IMR-90 (cell line): ENCODE measurements around the gene IL34. TPM values are rescaled to one million over a fixed set of nuclear protein-coding genes. Genes with fewer than 3 reads are reported as not detected.

ENCODE experiments used
- ATAC-seq: fragments of 200-7000 bp; cut with Tn5 transposase; 2 replicates; pipeline ENCODE4 v1.9.1; 2020; ENCODE audit warnings: low read depth, mild to moderate bottlenecking, moderate library complexity
- BruUV-seq: library from RNA; stranded (reverse); fragments of 400-500 nt; replicated peaks from 2 replicates; lab custom pipeline; 2021; lab: Mats Ljungman, UMichigan
- CTCF ChIA-PET: fragments of 300-600 bp; formaldehyde crosslinking; extraction: SDS; loops from one replicate; lab custom pipeline; 2021; ENCODE audit warnings: antibody characterized with exemption; lab: Yijun Ruan, JAX
- POLR2A ChIA-PET: fragments of 300-600 bp; sonication (Branson Sonifier 250); formaldehyde crosslinking; loops from one replicate; lab custom pipeline; 2022; ENCODE audit warnings: antibody characterized with exemption; ENCODE audit not compliant: unreplicated experiment; lab: Charles Lee
- DNase-seq: peaks from one replicate; pipeline ENCODE4 v3.0.0; 2013
- H2AFZ ChIP-seq: replicated peaks from 2 replicates; pipeline ENCODE3; 2013; ENCODE audit warnings: low read length, mild to moderate bottlenecking; ENCODE audit not compliant: poor library complexity
- H2AK5ac ChIP-seq: 2 replicates; pipeline ENCODE4 v1.6.1; 2013; ENCODE audit warnings: low read depth, low read length, inconsistent platforms
- H2AK9ac ChIP-seq: replicated peaks from 2 replicates; pipeline ENCODE3; 2013; ENCODE audit warnings: mild to moderate bottlenecking, low read depth, low read length, moderate library complexity; ENCODE audit not compliant: poor library complexity
- H2BK120ac ChIP-seq: 2 replicates; pipeline ENCODE4 v1.6.1; 2013; ENCODE audit warnings: low read depth, low read length, inconsistent platforms
- H2BK15ac ChIP-seq: 3 replicates; pipeline ENCODE4 v1.6.1; 2013; ENCODE audit warnings: low read depth, low read length, inconsistent platforms
- H2BK20ac ChIP-seq: 2 replicates; pipeline ENCODE4 v1.6.1; 2013; ENCODE audit warnings: low read depth, mild to moderate bottlenecking, inconsistent platforms, low read length, moderate library complexity
- H2BK5ac ChIP-seq: 2 replicates; pipeline ENCODE4 v1.6.1; 2013; ENCODE audit warnings: mild to moderate bottlenecking, low read depth, low read length, inconsistent platforms; ENCODE audit not compliant: poor library complexity, severe bottlenecking
- H3K14ac ChIP-seq: replicated peaks from 2 replicates; pipeline ENCODE4 v1.6.1; 2013; ENCODE audit warnings: low read depth, low read length, inconsistent platforms
- H3K18ac ChIP-seq: 2 replicates; pipeline ENCODE4 v1.6.1; 2013; ENCODE audit warnings: low read depth, low read length, control low read depth
- H3K23ac ChIP-seq: 2 replicates; pipeline ENCODE4 v1.6.1; 2013; ENCODE audit warnings: low read depth, low read length, inconsistent platforms
- H3K27ac ChIP-seq: 2 replicates; pipeline ENCODE4 v1.5.1; 2013; ENCODE audit warnings: mild to moderate bottlenecking, control low read depth, low read length; ENCODE audit not compliant: insufficient read depth
- H3K27me3 ChIP-seq: 2 replicates; pipeline ENCODE4 v1.6.1; 2013; ENCODE audit warnings: low read length; ENCODE audit not compliant: control insufficient read depth, insufficient read depth
- H3K36me3 ChIP-seq: 2 replicates; pipeline ENCODE4 v1.6.1; 2013; ENCODE audit warnings: low read length, mixed read lengths; ENCODE audit not compliant: control insufficient read depth, insufficient read depth
- H3K4ac ChIP-seq: 2 replicates; pipeline ENCODE4 v1.6.1; 2013; ENCODE audit warnings: low read depth, low read length, inconsistent platforms
- H3K4me1 ChIP-seq: 2 replicates; pipeline ENCODE4 v1.6.1; 2013; ENCODE audit warnings: low read length, mixed read lengths; ENCODE audit not compliant: control insufficient read depth, insufficient read depth
- H3K4me2 ChIP-seq: 2 replicates; pipeline ENCODE4 v1.6.1; 2013; ENCODE audit warnings: low read depth, mild to moderate bottlenecking, control low read depth, low read length, moderate library complexity
- H3K4me3 ChIP-seq: 2 replicates; pipeline ENCODE4 v1.5.1; 2013; ENCODE audit warnings: low read depth, mild to moderate bottlenecking, control low read depth, low read length, moderate library complexity; ENCODE audit not compliant: insufficient read depth
- H3K56ac ChIP-seq: 2 replicates; pipeline ENCODE4 v1.6.1; 2013; ENCODE audit warnings: low read length, inconsistent platforms; ENCODE audit not compliant: insufficient read depth; ENCODE audit errors: extremely low read depth
- H3K79me1 ChIP-seq, 2 experiments: 2 replicates each; pipeline ENCODE4 v1.6.1; 2013; ENCODE audit warnings: low read length in 2 of 2, inconsistent platforms in 1 of 2, low read depth in 1 of 2
- H3K9ac ChIP-seq: 2 replicates; pipeline ENCODE4 v1.6.1; 2013; ENCODE audit warnings: low read depth, low read length, control low read depth
- H3K9me1 ChIP-seq: 2 replicates; pipeline ENCODE4 v1.6.1; 2013; ENCODE audit warnings: low read length, inconsistent platforms; ENCODE audit not compliant: insufficient read depth
- H3K9me3 ChIP-seq: 2 replicates; pipeline ENCODE4 v1.6.1; 2013; ENCODE audit warnings: low read length; ENCODE audit not compliant: control insufficient read depth, insufficient read depth
- H4K20me1 ChIP-seq: 2 replicates; pipeline ENCODE4 v1.6.1; 2013; ENCODE audit warnings: low read length, inconsistent platforms; ENCODE audit not compliant: insufficient read depth
- H4K5ac ChIP-seq: 2 replicates; pipeline ENCODE4 v1.6.1; 2013; ENCODE audit warnings: mild to moderate bottlenecking, low read depth, low read length, control low read depth
- H4K8ac ChIP-seq, 2 experiments: 2 replicates each; pipeline ENCODE4 v1.6.1; 2013; ENCODE audit warnings: low read depth in 2 of 2, low read length in 2 of 2, control low read depth in 1 of 2, inconsistent platforms in 1 of 2
- H4K91ac ChIP-seq: 2 replicates; pipeline ENCODE4 v1.6.1; 2013; ENCODE audit warnings: low read depth, low read length, inconsistent platforms; ENCODE audit not compliant: insufficient read depth
- BHLHE40 ChIP-seq: fragments of 150-350 bp; IDR thresholded peaks from 2 replicates; pipeline ENCODE4 v1.6.1; 2016; ENCODE audit warnings: mild to moderate bottlenecking, low read depth, low read length
- CEBPB ChIP-seq: IDR thresholded peaks from 2 replicates; pipeline ENCODE4 v1.6.1; 2012; ENCODE audit warnings: low read depth, low read length, improper control_type of control experiment
- CHD1 ChIP-seq: IDR thresholded peaks from 2 replicates; pipeline ENCODE4 v1.6.1; 2012; ENCODE audit warnings: low read depth, low read length, improper control_type of control experiment
- FOS ChIP-seq: fragments of 150-350 bp; IDR thresholded peaks from 2 replicates; pipeline ENCODE4 v1.6.1; 2016; ENCODE audit warnings: low read depth, low read length
- MAFK ChIP-seq: IDR thresholded peaks from 2 replicates; pipeline ENCODE4 v1.6.1; 2012; ENCODE audit warnings: low read depth, low read length, improper control_type of control experiment
- MAZ ChIP-seq: IDR thresholded peaks from 2 replicates; pipeline ENCODE4 v1.6.1; 2012; ENCODE audit warnings: low read depth, mild to moderate bottlenecking, low read length, improper control_type of control experiment, moderate library complexity, borderline replicate concordance
- MXI1 ChIP-seq: IDR thresholded peaks from 2 replicates; pipeline ENCODE4 v1.6.1; 2012; ENCODE audit warnings: low read depth, mild to moderate bottlenecking, low read length, moderate library complexity, borderline replicate concordance
- NFE2L2 ChIP-seq: fragments of 150-350 bp; IDR thresholded peaks from 2 replicates; pipeline ENCODE4 v1.6.1; 2016; ENCODE audit warnings: low read depth, mild to moderate bottlenecking, low read length
- POLR2A ChIP-seq: IDR thresholded peaks from 2 replicates; pipeline ENCODE4 v1.6.1; 2012; ENCODE audit warnings: mild to moderate bottlenecking, low read depth, low read length
- RAD21 ChIP-seq: IDR thresholded peaks from 2 replicates; pipeline ENCODE4 v1.6.1; 2012; ENCODE audit warnings: low read length, improper control_type of control experiment
- RCOR1 ChIP-seq: IDR thresholded peaks from 2 replicates; pipeline ENCODE4 v1.6.1; 2012; ENCODE audit warnings: mild to moderate bottlenecking, low read length, improper control_type of control experiment; ENCODE audit not compliant: insufficient replicate concordance
- RFX5 ChIP-seq: IDR thresholded peaks from 2 replicates; pipeline ENCODE4 v1.8.0; 2012; ENCODE audit warnings: low read depth, mild to moderate bottlenecking, low read length, moderate library complexity
- SMC3 ChIP-seq: fragments of 150-350 bp; IDR thresholded peaks from 2 replicates; pipeline ENCODE4 v1.6.1; 2016; ENCODE audit warnings: low read depth, mild to moderate bottlenecking, antibody characterized with exemption, low read length, moderate library complexity
- WGBS, 2 experiments: methylation state at CpG; one replicate each; pipeline versions ENCODE4 v1.1.5 to v1.1.7; 2013; ENCODE audit warnings: missing lambda C conversion rate in 2 of 2; ENCODE audit not compliant: insufficient read length in 1 of 2; ENCODE audit errors: extremely low coverage in 2 of 2; 5-methylcytosine and 5-hydroxymethylcytosine counted together
- dilution Hi-C: fragments of 300-500 bp; cut with HindIII; formaldehyde crosslinking; loops from one replicate; pipeline ENCODE4 v1.14.3; 2018; ENCODE audit warnings: low sequenced_read_pairs; ENCODE audit not compliant: unreplicated experiment
- in situ Hi-C: fragments of 300-500 bp; cut with MboI; formaldehyde crosslinking; loops from 3 replicates; pipeline ENCODE4 v1.14.3; 2019; ENCODE audit warnings: low sequenced_read_pairs, inconsistent platforms, mixed read lengths
- intact Hi-C: fragments of 100-400 bp; cut with micrococcal nuclease; formaldehyde crosslinking; loops from 2 replicates; pipeline ENCODE4 v1.10.0; 2022
- polyA plus RNA-seq, 3 experiments: library from polyadenylated mRNA; depleted of rRNA; stranded (reverse); fragments of >200 nt; gene quantifications; 2 replicates each; pipeline ENCODE4 v1.2.3, GENCODE V29; 2012; ENCODE audit warnings: low replicate concordance in 1 of 3
- total RNA-seq: library from RNA; depleted of rRNA; stranded (reverse); fragments of >200 nt; gene quantifications from 2 replicates; pipeline ENCODE4 v1.2.3, GENCODE V29; 2012
- TF ChIP-seq, protein P1 (sequence below): fragments of 150-350 bp; IDR thresholded peaks from 2 replicates; pipeline ENCODE4 v1.6.1; 2016; ENCODE audit warnings: low read depth, mild to moderate bottlenecking, low read length, moderate library complexity, borderline replicate concordance
- TF ChIP-seq, protein P2 (sequence below): conservative IDR thresholded peaks from 2 replicates; pipeline ENCODE4 v1.5.1; 2012; ENCODE audit warnings: mild to moderate bottlenecking, low read depth, low read length, improper control_type of control experiment
- TF ChIP-seq, protein P3 (sequence below): fragments of 150-350 bp; IDR thresholded peaks from 2 replicates; pipeline ENCODE4 v1.6.1; 2017; ENCODE audit warnings: mild to moderate bottlenecking, antibody characterized with exemption, low read length, low read depth

IL34 gene
- total and polyA plus RNA-seq, 2 of the 4 experiments (the other 2 are of a cell fraction): 1.3 to 2.5 TPM

DNA sequence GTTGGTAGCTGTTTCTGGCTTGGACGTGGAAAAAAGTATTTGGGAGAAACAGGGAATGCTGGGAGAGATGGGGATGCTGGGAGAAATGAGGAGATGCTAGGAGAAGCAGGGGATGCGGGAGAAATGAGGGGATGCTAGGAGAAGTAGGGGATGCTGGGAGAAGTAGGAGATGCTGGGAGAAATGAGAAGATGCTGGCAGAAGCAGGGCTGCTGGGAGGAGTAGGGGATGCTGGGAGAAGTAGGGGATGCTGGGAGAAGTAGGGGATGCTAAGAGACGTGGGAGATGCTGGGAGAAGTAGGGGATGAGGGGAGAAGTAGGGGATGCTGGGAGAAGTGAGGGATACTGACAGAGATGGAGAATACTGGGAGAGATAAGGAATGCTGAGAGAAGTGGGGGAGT lies 45.6 kb upstream of the IL34 start:
- Histone ChIP-seq H3K18ac (no peak overlapping the region), H3K9ac (no peak overlapping the region), H2BK5ac (no peak overlapping the region), H2BK15ac (no peak overlapping the region), H3K36me3 (no peaks in the 10 kb centered on the region), H4K5ac (no peak overlapping the region), H2BK120ac (no peak overlapping the region), H3K23ac (no peak overlapping the region), H3K4me1 (no peaks in the 10 kb centered on the region; the same call in 1 of the 2 replicates), H3K56ac (no peak overlapping the region), H3K14ac (no peak overlapping the region), H3K9me1 (no peaks in the 10 kb centered on the region), H3K4me2 (no peak overlapping the region), H4K91ac (no peak overlapping the region), H2AK9ac (no peak overlapping the region), H3K4me3 (no peak overlapping the region), H3K27me3 (peaks cover 5% of the 10 kb centered on the region), H2AK5ac (no peak overlapping the region), H3K79me1 (no peaks in the 10 kb centered on the region), H3K9me3 (no peaks in the 10 kb centered on the region), H3K27ac (no peak overlapping the region), H4K8ac (no peak overlapping the region), H4K20me1 (no peaks in the 10 kb centered on the region), H2BK20ac (no peak overlapping the region), H2AFZ (peak overlapping the region; percentile 48), H3K4ac (no peak overlapping the region)
- BruUV-seq: no TSS peak
- POLR2A ChIA-PET: no interaction called here
- dilution Hi-C loops (no loop called here), in situ Hi-C loops (no loop called here), intact Hi-C loops (no loop called here)
- 54% methylated on average over 3 of the region's 3 CpGs; no CpG with 5 or more reads in 1 of the 2 experiments for WGBS, 2 experiments
- no peak for ATAC-seq
- CTCF ChIA-PET: no interaction called here
- TF ChIP-seq CHD1 (no peak), BHLHE40 (no peak), MAZ (no peak), POLR2A (no peak), CEBPB (no peak), MXI1 (no peak), FOS (no peak), NFE2L2 (no peak), RCOR1 (no peak), MAFK (no peak), RAD21 (no peak), RFX5 (no peak), SMC3 (no peak)
- TF ChIP-seq, protein P1, sequence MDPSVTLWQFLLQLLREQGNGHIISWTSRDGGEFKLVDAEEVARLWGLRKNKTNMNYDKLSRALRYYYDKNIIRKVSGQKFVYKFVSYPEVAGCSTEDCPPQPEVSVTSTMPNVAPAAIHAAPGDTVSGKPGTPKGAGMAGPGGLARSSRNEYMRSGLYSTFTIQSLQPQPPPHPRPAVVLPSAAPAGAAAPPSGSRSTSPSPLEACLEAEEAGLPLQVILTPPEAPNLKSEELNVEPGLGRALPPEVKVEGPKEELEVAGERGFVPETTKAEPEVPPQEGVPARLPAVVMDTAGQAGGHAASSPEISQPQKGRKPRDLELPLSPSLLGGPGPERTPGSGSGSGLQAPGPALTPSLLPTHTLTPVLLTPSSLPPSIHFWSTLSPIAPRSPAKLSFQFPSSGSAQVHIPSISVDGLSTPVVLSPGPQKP: no peak
- TF ChIP-seq, protein P2, sequence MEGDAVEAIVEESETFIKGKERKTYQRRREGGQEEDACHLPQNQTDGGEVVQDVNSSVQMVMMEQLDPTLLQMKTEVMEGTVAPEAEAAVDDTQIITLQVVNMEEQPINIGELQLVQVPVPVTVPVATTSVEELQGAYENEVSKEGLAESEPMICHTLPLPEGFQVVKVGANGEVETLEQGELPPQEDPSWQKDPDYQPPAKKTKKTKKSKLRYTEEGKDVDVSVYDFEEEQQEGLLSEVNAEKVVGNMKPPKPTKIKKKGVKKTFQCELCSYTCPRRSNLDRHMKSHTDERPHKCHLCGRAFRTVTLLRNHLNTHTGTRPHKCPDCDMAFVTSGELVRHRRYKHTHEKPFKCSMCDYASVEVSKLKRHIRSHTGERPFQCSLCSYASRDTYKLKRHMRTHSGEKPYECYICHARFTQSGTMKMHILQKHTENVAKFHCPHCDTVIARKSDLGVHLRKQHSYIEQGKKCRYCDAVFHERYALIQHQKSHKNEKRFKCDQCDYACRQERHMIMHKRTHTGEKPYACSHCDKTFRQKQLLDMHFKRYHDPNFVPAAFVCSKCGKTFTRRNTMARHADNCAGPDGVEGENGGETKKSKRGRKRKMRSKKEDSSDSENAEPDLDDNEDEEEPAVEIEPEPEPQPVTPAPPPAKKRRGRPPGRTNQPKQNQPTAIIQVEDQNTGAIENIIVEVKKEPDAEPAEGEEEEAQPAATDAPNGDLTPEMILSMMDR: no peak
- TF ChIP-seq, protein P3, sequence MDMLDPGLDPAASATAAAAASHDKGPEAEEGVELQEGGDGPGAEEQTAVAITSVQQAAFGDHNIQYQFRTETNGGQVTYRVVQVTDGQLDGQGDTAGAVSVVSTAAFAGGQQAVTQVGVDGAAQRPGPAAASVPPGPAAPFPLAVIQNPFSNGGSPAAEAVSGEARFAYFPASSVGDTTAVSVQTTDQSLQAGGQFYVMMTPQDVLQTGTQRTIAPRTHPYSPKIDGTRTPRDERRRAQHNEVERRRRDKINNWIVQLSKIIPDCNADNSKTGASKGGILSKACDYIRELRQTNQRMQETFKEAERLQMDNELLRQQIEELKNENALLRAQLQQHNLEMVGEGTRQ: no peak
- DNase-seq: no peak
